GM23248 (cell line): ENCODE results near the gene PAPOLG. TPM values are rescaled to one million over a fixed set of nuclear protein-coding genes. Genes with fewer than 3 reads are reported as not detected.
A peak's percentile ranks its signal among the peaks of the same experiment; 100 is the strongest.
"Not testable (repeated sequence)": the region's sequence is repeated elsewhere in the genome, so short reads cannot be mapped to it uniquely, and the experiment has no call there.

Source experiments
- DNase-seq: peaks from one replicate; pipeline ENCODE4 v3.0.0-alpha.2; 2015
- H2AFZ ChIP-seq: fragments of 200-600 bp; sonication (generic); 2 replicates; pipeline ENCODE4 v1.6.1; 2016; ENCODE audit warnings: antibody characterized with exemption
- H3F3A ChIP-seq: fragments of 200-600 bp; sonication (generic); 2 replicates; pipeline ENCODE4 v1.6.1; 2016; ENCODE audit warnings: mild to moderate bottlenecking, antibody characterized with exemption, mixed run types; ENCODE audit not compliant: insufficient read depth
- H3K27ac ChIP-seq: fragments of 200-600 bp; sonication (generic); 2 replicates; pipeline ENCODE4 v1.5.1; 2016; ENCODE audit warnings: mild to moderate bottlenecking
- H3K27me3 ChIP-seq: fragments of 200-600 bp; sonication (generic); replicated peaks from 2 replicates; pipeline ENCODE4 v1.6.1; 2016; ENCODE audit warnings: mild to moderate bottlenecking; ENCODE audit not compliant: insufficient read depth
- H3K36me3 ChIP-seq: fragments of 200-600 bp; sonication (generic); 2 replicates; pipeline ENCODE4 v1.6.1; 2016; ENCODE audit warnings: low read depth, mild to moderate bottlenecking
- H3K4me1 ChIP-seq: fragments of 200-600 bp; sonication (generic); 2 replicates; pipeline ENCODE4 v1.6.1; 2016; ENCODE audit warnings: mild to moderate bottlenecking; ENCODE audit not compliant: insufficient read depth
- H3K4me2 ChIP-seq: fragments of 200-600 bp; sonication (generic); one replicate; pipeline ENCODE4 v1.6.1; 2016; ENCODE audit warnings: mild to moderate bottlenecking; ENCODE audit not compliant: unreplicated experiment
- H3K4me3 ChIP-seq: fragments of 200-600 bp; sonication (generic); 2 replicates; pipeline ENCODE4 v1.5.1; 2016; ENCODE audit warnings: mild to moderate bottlenecking
- H3K79me2 ChIP-seq: fragments of 200-600 bp; sonication (generic); 2 replicates; pipeline ENCODE4 v1.6.1; 2016; ENCODE audit warnings: mild to moderate bottlenecking; ENCODE audit not compliant: insufficient read depth
- H3K9ac ChIP-seq: fragments of 200-600 bp; sonication (generic); 2 replicates; pipeline ENCODE4 v1.6.1; 2016; ENCODE audit warnings: mild to moderate bottlenecking
- H3K9me2 ChIP-seq: fragments of 200-600 bp; sonication (generic); 2 replicates; pipeline ENCODE4 v1.6.1; 2016; ENCODE audit warnings: mixed run types, mild to moderate bottlenecking, moderate library complexity; ENCODE audit not compliant: insufficient read depth
- H3K9me3 ChIP-seq: fragments of 200-600 bp; sonication (generic); one replicate; pipeline ENCODE4 v1.6.1; 2017; ENCODE audit warnings: low read depth
- H4K20me1 ChIP-seq: fragments of 200-600 bp; sonication (generic); 2 replicates; pipeline ENCODE4 v1.6.0; 2016; ENCODE audit not compliant: insufficient read depth
- EZH2 ChIP-seq: fragments of 200-600 bp; sonication (generic); IDR thresholded peaks from 2 replicates; pipeline ENCODE4 v1.6.1; 2018; ENCODE audit warnings: antibody characterized with exemption, mild to moderate bottlenecking; ENCODE audit not compliant: insufficient read depth, poor library complexity, severe bottlenecking
- EZH2phosphoT487 ChIP-seq: fragments of 200-600 bp; sonication (generic); IDR thresholded peaks from 2 replicates; pipeline ENCODE4 v1.6.1; 2018; ENCODE audit warnings: antibody characterized with exemption, moderate library complexity, mild to moderate bottlenecking, low read depth; ENCODE audit not compliant: insufficient read depth
- WGBS, 2 experiments: methylation state at CpG; one replicate each; pipeline ENCODE4 v1.1.6; 2015 to 2017; ENCODE audit warnings: low lambda C conversion rate in 2 of 2, low coverage in 1 of 2; ENCODE audit errors: missing lambda C conversion rate in 2 of 2; 5-methylcytosine and 5-hydroxymethylcytosine counted together
- in situ Hi-C: fragments of 300-500 bp; cut with MboI; formaldehyde crosslinking; loops from 2 replicates; pipeline ENCODE4 v1.15.0; 2020
- polyA plus RNA-seq: library from polyadenylated mRNA; unstranded; fragments of >200 nt; fragmentation: Nextera tagmentation; extraction: Ambion mirVana; gene quantifications from 2 replicates; pipeline ENCODE4 v1.2.1, GENCODE V29; 2016
- total RNA-seq: library from RNA; depleted of rRNA; stranded (reverse); fragments of >200 nt; shearing (Covaris generic); gene quantifications from 2 replicates; pipeline ENCODE4 v1.2.3, GENCODE V29; 2014

The PAPOLG gene
- total and polyA plus RNA-seq, 2 experiments from 2014 or later = 8.2 to 10.9 TPM

DNA sequence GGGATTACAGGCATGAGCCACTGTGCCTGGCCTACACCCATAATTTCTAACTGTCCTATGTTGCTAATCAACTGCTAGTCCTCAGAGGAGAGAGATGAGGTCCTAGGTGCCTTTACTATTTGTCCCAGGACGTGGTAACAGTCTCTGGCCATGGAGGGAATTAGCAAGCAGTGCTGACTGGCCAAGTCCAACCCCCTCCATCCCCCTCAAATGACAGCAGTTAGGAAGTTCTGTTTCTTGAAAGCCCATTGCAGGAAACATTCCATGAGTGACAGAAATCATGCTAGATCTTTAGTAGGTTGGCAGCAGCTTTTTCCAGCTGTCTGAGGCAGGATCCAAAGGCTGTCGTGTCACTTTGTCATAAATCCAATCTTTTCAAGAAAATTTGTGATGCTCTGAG, 69.6 kb downstream of the PAPOLG start:
- no peak for DNase-seq
- no peaks in the 10 kb centered on the region for H3K36me3 ChIP-seq
- WGBS, 2 experiments = 4 to 13% methylated on average over 2 of the region's 2 CpGs
- no peak overlapping the region for H3K4me3 ChIP-seq
- H3K4me2 ChIP-seq = no peak overlapping the region
- no peaks in the 10 kb centered on the region for H4K20me1 ChIP-seq
- H3F3A ChIP-seq = no peaks in the 10 kb centered on the region
- peaks cover 9% of the 10 kb centered on the region; the same call in 1 of the 2 replicates for H3K27me3 ChIP-seq
- no peak overlapping the region for H3K9ac ChIP-seq
- H3K79me2 ChIP-seq = no peaks in the 10 kb centered on the region
- no peak overlapping the region for H2AFZ ChIP-seq
- in situ Hi-C loops = no loop called here
- H3K4me1 ChIP-seq = no peaks in the 10 kb centered on the region
- H3K27ac ChIP-seq = no peak overlapping the region
- no peaks in the 10 kb centered on the region for H3K9me2 ChIP-seq
- H3K9me3 ChIP-seq = no peaks in the 10 kb centered on the region
- TF ChIP-seq EZH2 = no peak
- no peak for TF ChIP-seq EZH2phosphoT487

GRCh38 chr2:60826111-60826510, 70.0 kb downstream of the PAPOLG start:
- Histone ChIP-seq H3K4me2 (no peak overlapping the region), H3K9me2 (no peaks in the 10 kb centered on the region), H3K36me3 (no peaks in the 10 kb centered on the region), H3K27me3 (peaks cover 9% of the 10 kb centered on the region; the same call in 1 of the 2 replicates), H2AFZ (no peak overlapping the region), H3K9me3 (no peaks in the 10 kb centered on the region), H3K79me2 (no peaks in the 10 kb centered on the region), H3K4me1 (no peaks in the 10 kb centered on the region), H3K27ac (no peak overlapping the region), H3K9ac (no peak overlapping the region), H3F3A (no peaks in the 10 kb centered on the region), H3K4me3 (no peak overlapping the region), H4K20me1 (no peaks in the 10 kb centered on the region)
- TF ChIP-seq EZH2phosphoT487 (no peak), EZH2 (no peak)
- in situ Hi-C loops = no loop called here
- 52 to 64% methylated on average over 2 of the region's 2 CpGs for WGBS, 2 experiments
- peak; percentile 17 for DNase-seq

- H3K4me2 ChIP-seq, H3K4me1 ChIP-seq, in situ Hi-C loops, DNase-seq, H3K9me3 ChIP-seq, H3K9ac ChIP-seq, H3K79me2 ChIP-seq, H3K36me3 ChIP-seq, H3F3A ChIP-seq, H2AFZ ChIP-seq, H3K9me2 ChIP-seq, H3K4me3 ChIP-seq, H4K20me1 ChIP-seq, H3K27ac ChIP-seq: not testable (repeated sequence)
- H3K27me3 ChIP-seq = peaks cover 15% of the 10 kb centered on the region
- 62 to 69% methylated on average over 3 of the region's 3 CpGs for WGBS, 2 experiments
Measured at GRCh38 chr2:60826860-60827259, 70.8 kb downstream of the PAPOLG start.

DNA sequence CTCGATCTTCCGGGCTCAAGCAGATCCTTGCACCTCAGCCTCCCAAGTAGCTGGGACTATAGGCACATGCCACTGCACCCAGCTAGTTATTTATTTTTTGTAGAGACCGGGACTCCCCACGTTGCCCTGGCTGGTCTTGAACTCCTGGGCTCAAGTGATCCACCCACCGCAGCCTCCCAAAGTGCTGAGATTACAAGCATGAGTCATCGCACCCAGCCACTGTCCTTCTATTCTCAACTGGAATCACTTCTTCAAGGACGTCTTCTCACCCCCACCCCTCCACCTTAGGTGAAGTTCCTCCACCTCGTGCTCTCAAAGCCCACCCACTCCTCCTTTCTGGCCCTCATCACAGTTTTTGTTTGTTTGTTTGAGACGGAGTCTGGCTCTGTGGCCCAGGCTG, 71.3 kb downstream of the PAPOLG start:
- Histone ChIP-seq H3F3A (no peaks in the 10 kb centered on the region), H3K36me3 (no peaks in the 10 kb centered on the region), H3K27me3 (peaks cover 15% of the 10 kb centered on the region), H3K4me1 (no peaks in the 10 kb centered on the region), H3K9me3 (no peaks in the 10 kb centered on the region), H3K4me2 (no peak overlapping the region), H2AFZ (no peak overlapping the region), H3K27ac (no peak overlapping the region), H4K20me1 (no peaks in the 10 kb centered on the region), H3K9ac (no peak overlapping the region), H3K79me2 (no peaks in the 10 kb centered on the region), H3K4me3 (no peak overlapping the region), H3K9me2 (no peaks in the 10 kb centered on the region)
- in situ Hi-C loops = no loop called here
- 75 to 86% methylated on average over 9 of the region's 9 CpGs for WGBS, 2 experiments
- TF ChIP-seq EZH2 (no peak), EZH2phosphoT487 (no peak)
- no peak for DNase-seq

- no peaks in the 10 kb centered on the region for H3K4me1 ChIP-seq
- no peak overlapping the region for H3K9ac ChIP-seq
- no peak for DNase-seq
- in situ Hi-C loops = no loop called here
- no peaks in the 10 kb centered on the region for H3K79me2 ChIP-seq
- H4K20me1 ChIP-seq = no peaks in the 10 kb centered on the region
- H3K4me3 ChIP-seq = no peak overlapping the region
- no peak overlapping the region for H3K27ac ChIP-seq
- no peaks in the 10 kb centered on the region for H3K36me3 ChIP-seq
- no peaks in the 10 kb centered on the region for H3F3A ChIP-seq
- H2AFZ ChIP-seq = no peak overlapping the region
- H3K27me3 ChIP-seq = peaks cover 18% of the 10 kb centered on the region
- TF ChIP-seq EZH2phosphoT487 = no peak
- TF ChIP-seq EZH2 = no peak
- 47 to 60% methylated on average over 4 of the region's 4 CpGs for WGBS, 2 experiments
- no peaks in the 10 kb centered on the region for H3K9me2 ChIP-seq
- no peaks in the 10 kb centered on the region for H3K9me3 ChIP-seq
- H3K4me2 ChIP-seq = no peak overlapping the region
Measured at GRCh38 chr2:60830991-60831390, 74.9 kb downstream of the PAPOLG start.
